ENCODE results near the gene PBRM1. TPM values are rescaled to one million over a fixed set of nuclear protein-coding genes. Genes with fewer than 3 reads are reported as not detected.

Gene PBRM1
- total RNA-seq, 1 experiment from 2014 or later: 74.2 TPM

- Histone ChIP-seq H2AFZ (ENCODE audit: low read length) (no peak overlapping the region), H4K5ac (ENCODE audit: insufficient read length, low read depth, low read length) (no peak overlapping the region), H2BK20ac (ENCODE audit: low read depth, low read length, poor library complexity, severe bottlenecking) (no peak overlapping the region), H3K9me3 (ENCODE audit: control insufficient read depth, low read depth, low read length) (no peaks in the 10 kb centered on the region), H3K14ac (ENCODE audit: insufficient read depth, low read length) (no peak overlapping the region), H4K8ac (replicated peaks; ENCODE audit: insufficient read length, low read depth, low read length) (no peak overlapping the region), H2BK15ac (ENCODE audit: low read depth, low read length) (no peak overlapping the region), H3K27me3 (ENCODE audit: insufficient read depth, low read length) (no peaks in the 10 kb centered on the region), H2BK12ac (ENCODE audit: insufficient read length, low read depth, low read length) (no peak overlapping the region), H2AK5ac (ENCODE audit: insufficient read length, low read length) (no peak overlapping the region), H3T11ph (ENCODE audit: low read length) (no peak overlapping the region), H3K4me1 (ENCODE audit: insufficient read depth, low read length) (no peaks in the 10 kb centered on the region; the same call in 1 of the 2 replicates), H3K23me2 (ENCODE audit: insufficient read length, low read depth, low read length, poor library complexity, severe bottlenecking) (no peaks in the 10 kb centered on the region), H3K4me2 (ENCODE audit: insufficient read depth, insufficient read length, low read length) (no peak overlapping the region), H3K4ac (ENCODE audit: low read depth, low read length) (no peak overlapping the region), H3K56ac (ENCODE audit: insufficient read length, low read depth, low read length) (no peak overlapping the region), H3K18ac (ENCODE audit: insufficient read length, low read depth, low read length) (no peak overlapping the region), H3K27ac (ENCODE audit: insufficient read length, low read depth, low read length) (no peak overlapping the region), H4K91ac (ENCODE audit: insufficient read length, low read depth, low read length) (no peak overlapping the region), H3K9ac (ENCODE audit: extremely low read depth, insufficient read length, low read length) (no peak overlapping the region), H3K79me2 (ENCODE audit: insufficient read depth, low read length) (no peaks in the 10 kb centered on the region), H2BK120ac (ENCODE audit: low read depth, low read length, poor library complexity, severe bottlenecking) (no peak overlapping the region), H2BK5ac (ENCODE audit: insufficient read length, low read length) (no peak overlapping the region), H3K79me1 (ENCODE audit: insufficient read depth, low read depth, low read length, poor library complexity, severe bottlenecking) (no peaks in the 10 kb centered on the region), H4K20me1 (ENCODE audit: control insufficient read depth, insufficient read depth, insufficient read length) (no peaks in the 10 kb centered on the region), H3K23ac (ENCODE audit: insufficient read length, low read depth, low read length) (no peak overlapping the region)
- Mint-ChIP-seq H3K27me3 (ENCODE audit: low read depth) (no peaks in the 10 kb centered on the region; the same call in 1 of the 2 replicates), H3K4me3 (no peak overlapping the region), H3K36me3 (ENCODE audit: insufficient read depth in 1 of 3, low read depth in 3 of 3) (no peaks in the 10 kb centered on the region), H3K9me3 (no peaks in the 10 kb centered on the region), H3K27ac (peak overlapping the region in 2 of 3 experiments; percentile 40 to 94; a peak in 2 of 7 replicates), H3K4me1 (peaks cover 10 to 21% of the 10 kb centered on the region in 2 experiments)
- no CpG with 5 or more reads among the region's 11 CpGs for WGBS (ENCODE audit: extremely low coverage, insufficient read length, low lambda C conversion rate)
- TF ChIP-seq CTCF (conservative IDR thresholded peaks at IDR 0.05): no peak
- DNase-seq: no peak
Measured at GRCh38 chr3:52502001-52502400, 183.7 kb downstream of the PBRM1 start.

Measured in H9 (cell line).